GM19239 (cell line): ENCODE measurements around the gene BPIFB2.
"Not testable (repeated sequence)": the region's sequence is repeated elsewhere in the genome, so short reads cannot be mapped to it uniquely, and the experiment has no call there.

Source experiments
- DNase-seq: peaks from one replicate; pipeline ENCODE4 v3.0.0; 2011; ENCODE audit warnings: low spot score; ENCODE audit not compliant: insufficient read length
- FAIRE-seq: peaks from 2 replicates; lab custom pipeline; 2011; peaks lifted over from hg19 to GRCh38; lab: Jason Lieb, UNC

The BPIFB2 gene

GRCh38 chr20:32970115-32970972, 37.2 kb upstream of the BPIFB2 start:
- DNase-seq, result no peak
- FAIRE-seq, result no peak

GRCh38 chr20:32970973-32971300, 36.6 kb upstream of the BPIFB2 start:
- FAIRE-seq (no peak), DNase-seq (no peak)

- DNase-seq (no peak), FAIRE-seq (no peak)
Measured at GRCh38 chr20:32971703-32972161, 35.8 kb upstream of the BPIFB2 start.

- peak; percentile 93 for FAIRE-seq
- DNase-seq, result peak; percentile 60
Measured at GRCh38 chr20:32972181-32973076, 35.1 kb upstream of the BPIFB2 start.

GRCh38 chr20:32973077-32973717, 34.3 kb upstream of the BPIFB2 start:
- FAIRE-seq (no peak), DNase-seq (no peak)

GRCh38 chr20:32974204-32975064, 33.1 kb upstream of the BPIFB2 start:
- not testable (repeated sequence) for FAIRE-seq, DNase-seq

GRCh38 chr20:32975121-32975520, 32.4 kb upstream of the BPIFB2 start:
- FAIRE-seq, DNase-seq: not testable (repeated sequence)

GRCh38 chr20:32975698-32976674, 31.5 kb upstream of the BPIFB2 start:
- no peak for FAIRE-seq
- no peak for DNase-seq

GRCh38 chr20:32976746-32977145, 30.8 kb upstream of the BPIFB2 start:
- FAIRE-seq (no peak), DNase-seq (no peak)

GRCh38 chr20:32977281-32978008, 30.1 kb upstream of the BPIFB2 start:
- DNase-seq (no peak), FAIRE-seq (no peak)

GRCh38 chr20:32978009-32978335, 29.5 kb upstream of the BPIFB2 start:
- FAIRE-seq (no peak), DNase-seq (no peak)

GRCh38 chr20:32979201-32979998, 28.1 kb upstream of the BPIFB2 start:
- no peak for FAIRE-seq
- DNase-seq, result no peak

- DNase-seq (no peak), FAIRE-seq (no peak)
Measured at GRCh38 chr20:32980131-32980941, 27.2 kb upstream of the BPIFB2 start.

- DNase-seq, result no peak
- no peak for FAIRE-seq
Measured at GRCh38 chr20:32980990-32981389, 26.5 kb upstream of the BPIFB2 start.

- DNase-seq (no peak), FAIRE-seq (no peak)
Measured at GRCh38 chr20:32982617-32983458, 24.7 kb upstream of the BPIFB2 start.
